HCT116 (cell line): ENCODE results near the gene STIM1. TPM values are rescaled to one million over a fixed set of nuclear protein-coding genes. Genes with fewer than 3 reads are reported as not detected.
"Not testable (repeated sequence)": the region's sequence is repeated elsewhere in the genome, so short reads cannot be mapped to it uniquely, and the experiment has no call there.

ENCODE experiments used
- ATAC-seq: fragments of 200-7000 bp; cut with Tn5 transposase; 2 replicates; pipeline ENCODE4 v1.9.1; 2020; ENCODE audit warnings: mild to moderate bottlenecking, moderate library complexity
- BruUV-seq: library from RNA; stranded (reverse); fragments of 400-500 nt; replicated peaks from 2 replicates; lab custom pipeline; 2021; lab: Mats Ljungman, UMichigan
- CTCF ChIA-PET: fragments of 300-600 bp; sonication (Branson Sonifier 250); formaldehyde crosslinking; loops from one replicate; lab custom pipeline; 2021; ENCODE audit warnings: antibody characterized with exemption; lab: Charles Lee
- POLR2A ChIA-PET: fragments of 300-600, 350-600 bp; sonication (Branson Sonifier 250); formaldehyde crosslinking; loops from one replicate; lab custom pipeline; 2021; ENCODE audit warnings: antibody characterized with exemption; lab: Charles Lee
- RAD21 ChIA-PET, 2 experiments: fragments of 300-600 bp; sonication (Branson Sonifier 250); formaldehyde crosslinking; loops; one replicate each; lab custom pipeline; 2023; ENCODE audit warnings: low total read pairs in 2 of 2; ENCODE audit not compliant: uncharacterized antibody in 2 of 2, unreplicated experiment in 2 of 2, low non-redundant PET in 1 of 2; lab: Charles Lee
- DNase-seq: peaks from one replicate; pipeline ENCODE4 v3.0.0-alpha.2; 2010; ENCODE audit warnings: low read depth, low spot score
- H2AFZ ChIP-seq: fragments of 200-600 bp; shearing (Covaris generic), sonication (generic); 2 replicates; pipeline ENCODE4 v1.6.1; 2017; ENCODE audit warnings: low read depth, mixed run types, mixed read lengths, antibody characterized with exemption, low read length; ENCODE audit not compliant: poor library complexity, severe bottlenecking
- H3K27ac ChIP-seq: 2 replicates; pipeline ENCODE4 v1.5.1; 2012; ENCODE audit warnings: low read depth, low read length
- H3K27me3 ChIP-seq: fragments of 200-600 bp; sonication (generic); 2 replicates; pipeline ENCODE4 v1.6.1; 2016; ENCODE audit warnings: mixed run types, low read length, mixed read lengths; ENCODE audit not compliant: insufficient read depth
- H3K36me3 ChIP-seq, 2 experiments: fragments of 200-500 bp in 1 of 2; fragments of 200-600 bp in 1 of 2; sonication (Bioruptor generic) in 1 of 2; sonication (generic) in 1 of 2; 2 replicates each; pipeline versions ENCODE4 v1.5.1 to v1.6.1; 2014 to 2016; ENCODE audit warnings: low read length in 2 of 2, inconsistent platforms in 1 of 2, mixed read lengths in 1 of 2, mixed run types in 1 of 2; ENCODE audit not compliant: insufficient read depth in 2 of 2, control insufficient read depth in 1 of 2
- H3K4me1 ChIP-seq, 2 experiments: fragments of 200-600 bp in 1 of 2; sonication (generic) in 1 of 2; 2 replicates each; pipeline versions ENCODE4 v1.5.1 to v1.6.1; 2012 to 2017; ENCODE audit warnings: low read length in 2 of 2, inconsistent platforms in 1 of 2, mild to moderate bottlenecking in 1 of 2, mixed read lengths in 1 of 2, mixed run types in 1 of 2, moderate library complexity in 1 of 2; ENCODE audit not compliant: insufficient read depth in 2 of 2, control insufficient read depth in 1 of 2
- H3K4me2 ChIP-seq: fragments of 200-600 bp; sonication (generic); 2 replicates; pipeline ENCODE4 v1.6.1; 2017; ENCODE audit warnings: mixed run types, low read length, mixed read lengths
- H3K4me3 ChIP-seq, 2 experiments: fragments of 200-600 bp in 1 of 2; sonication (generic) in 1 of 2; replicated peaks in 1 of 2; 2 replicates each; pipeline ENCODE4 v1.5.1; 2011 to 2016; ENCODE audit warnings: low read length in 2 of 2, control low read depth in 1 of 2, low read depth in 1 of 2, mild to moderate bottlenecking in 1 of 2, mixed read lengths in 1 of 2, mixed run types in 1 of 2
- H3K79me2 ChIP-seq: fragments of 200-600 bp; sonication (generic); 2 replicates; pipeline ENCODE4 v1.6.1; 2017; ENCODE audit warnings: mild to moderate bottlenecking, mixed run types, low read length, moderate library complexity, mixed read lengths; ENCODE audit not compliant: insufficient read depth
- H3K9ac ChIP-seq: fragments of 200-600 bp; sonication (generic); 2 replicates; pipeline ENCODE4 v1.6.1; 2016; ENCODE audit warnings: low read length, mixed read lengths
- H3K9me2 ChIP-seq: fragments of 200-600 bp; sonication (generic), shearing (Covaris generic); 2 replicates; pipeline ENCODE4 v1.6.1; 2017; ENCODE audit warnings: mixed run types, mild to moderate bottlenecking, moderate library complexity; ENCODE audit not compliant: insufficient read depth
- H3K9me3 ChIP-seq, 2 experiments: fragments of 200-500 bp in 1 of 2; fragments of 200-600 bp in 1 of 2; sonication (Bioruptor generic) in 1 of 2; sonication (generic) in 1 of 2; 2 replicates each; pipeline ENCODE4 v1.6.1; 2014 to 2017; ENCODE audit warnings: low read length in 2 of 2, mixed read lengths in 2 of 2, inconsistent platforms in 1 of 2, low read depth in 1 of 2, mild to moderate bottlenecking in 1 of 2, mixed run types in 1 of 2, moderate library complexity in 1 of 2; ENCODE audit not compliant: control insufficient read depth in 1 of 2, insufficient read depth in 1 of 2
- H4K20me1 ChIP-seq: fragments of 200-600 bp; sonication (generic), shearing (Covaris generic); 2 replicates; pipeline ENCODE4 v1.6.1; 2017; ENCODE audit warnings: mixed run types, mild to moderate bottlenecking, moderate library complexity; ENCODE audit not compliant: insufficient read depth
- ATF3 ChIP-seq: IDR thresholded peaks from 2 replicates; pipeline ENCODE4 v1.6.1; 2012
- CBX3 ChIP-seq: IDR thresholded peaks from 2 replicates; pipeline ENCODE4 v1.6.1; 2012; ENCODE audit warnings: low read depth
- CEBPB ChIP-seq: IDR thresholded peaks from 2 replicates; pipeline ENCODE4 v1.6.1; 2012; ENCODE audit warnings: low read depth
- EGR1 ChIP-seq: IDR thresholded peaks from 2 replicates; pipeline ENCODE4 v1.6.1; 2012; ENCODE audit warnings: low read depth
- EZH2 ChIP-seq: fragments of 200-600 bp; sonication (generic); IDR thresholded peaks from 2 replicates; pipeline ENCODE4 v1.6.1; 2017; ENCODE audit warnings: antibody characterized with exemption, mixed run types
- EZH2phosphoT487 ChIP-seq: fragments of 200-600 bp; IDR thresholded peaks from 2 replicates; pipeline ENCODE4 v1.6.1; 2018; ENCODE audit warnings: antibody characterized with exemption, borderline replicate concordance
- FOSL1 ChIP-seq: IDR thresholded peaks from 2 replicates; pipeline ENCODE4 v1.6.1; 2012; ENCODE audit warnings: low read depth
- JUND ChIP-seq: IDR thresholded peaks from 2 replicates; pipeline ENCODE4 v1.6.1; 2012
- MAX ChIP-seq: IDR thresholded peaks from 2 replicates; pipeline ENCODE4 v1.6.1; 2012
- POLR2A ChIP-seq: IDR thresholded peaks from 2 replicates; pipeline ENCODE4 v1.7.0; 2011; ENCODE audit warnings: borderline replicate concordance; ENCODE audit not compliant: insufficient read depth, insufficient read length; ENCODE audit errors: extremely low read depth
- POLR2AphosphoS5 ChIP-seq: IDR thresholded peaks from 2 replicates; pipeline ENCODE4 v1.6.1; 2011; ENCODE audit warnings: mild to moderate bottlenecking, low read depth, low read length, moderate library complexity
- RAD21 ChIP-seq: IDR thresholded peaks from 2 replicates; pipeline ENCODE4 v1.6.1; 2012; ENCODE audit warnings: low read depth, mild to moderate bottlenecking
- REST ChIP-seq: IDR thresholded peaks from 2 replicates; pipeline ENCODE4 v1.6.1; 2012; ENCODE audit warnings: low read depth
- SIN3A ChIP-seq: IDR thresholded peaks from 2 replicates; pipeline ENCODE4 v1.6.1; 2012; ENCODE audit warnings: low read depth
- SP1 ChIP-seq: IDR thresholded peaks from 2 replicates; pipeline ENCODE4 v1.6.1; 2012; ENCODE audit warnings: low read depth
- SRF ChIP-seq: IDR thresholded peaks from 2 replicates; pipeline ENCODE4 v1.6.1; 2012; ENCODE audit warnings: low read depth
- TCF7L2 ChIP-seq: IDR thresholded peaks from 2 replicates; pipeline ENCODE4 v1.7.0; 2011; ENCODE audit warnings: borderline replicate concordance, inconsistent platforms; ENCODE audit not compliant: insufficient read depth, insufficient read length; ENCODE audit errors: extremely low read depth
- YY1 ChIP-seq: IDR thresholded peaks from 2 replicates; pipeline ENCODE4 v1.6.1; 2011; ENCODE audit warnings: low read length, low read depth, moderate library complexity, mild to moderate bottlenecking; ENCODE audit not compliant: insufficient replicate concordance; ENCODE audit errors: extremely low read depth
- ZFX ChIP-seq: fragments of 450-650 bp; IDR thresholded peaks from 2 replicates; pipeline ENCODE4 v1.6.1; 2017
- ZNF274 ChIP-seq: fragments of 200-500 bp; sonication (Bioruptor generic); IDR thresholded peaks from 2 replicates; pipeline ENCODE4 v1.6.1; 2014; ENCODE audit warnings: mild to moderate bottlenecking, low read depth, low read length, inconsistent platforms
- intact Hi-C: fragments of 100-400 bp; cut with micrococcal nuclease; formaldehyde crosslinking; loops from 2 replicates; pipeline ENCODE4 v1.10.0; 2022
- total RNA-seq: library from RNA; stranded (reverse); gene quantifications from one replicate; pipeline ENCODE4 v1.2.1, GENCODE V29; 2021; ENCODE audit not compliant: unreplicated experiment

Gene STIM1
- total RNA-seq, 1 experiment from 2014 or later, result 22.3 TPM

GRCh38 chr11:3896644-3897043, 41.2 kb downstream of the STIM1 start:
- intact Hi-C loops, result no loop called here
- H3K27ac ChIP-seq, result no peak overlapping the region
- H3K9ac ChIP-seq, result no peak overlapping the region
- H3K36me3 ChIP-seq, result no peaks in the 10 kb centered on the region
- H3K4me2 ChIP-seq, result no peak overlapping the region
- no peaks in the 10 kb centered on the region for H4K20me1 ChIP-seq
- ATAC-seq (no peak), DNase-seq (no peak)
- H3K4me3 ChIP-seq, result no peak overlapping the region
- RAD21 ChIA-PET, result interaction anchor here in 1 of 2 experiments (0.6 kb wide), 1 partner anchor 29 kb away, joined by 5 read pairs; no protein-coding TSS in a partner anchor
- H3K9me3 ChIP-seq, result no peaks in the 10 kb centered on the region
- no peak overlapping the region for H2AFZ ChIP-seq
- CTCF ChIA-PET, result no interaction called here
- no peaks in the 10 kb centered on the region for H3K79me2 ChIP-seq
- BruUV-seq, result no TSS peak
- H3K27me3 ChIP-seq, result no peaks in the 10 kb centered on the region
- POLR2A ChIA-PET, result no interaction called here
- TF ChIP-seq SIN3A (no peak), MAX (no peak), FOSL1 (no peak), JUND (no peak), EZH2 (no peak), SRF (no peak), POLR2AphosphoS5 (no peak), ZNF274 (no peak), SP1 (no peak), TCF7L2 (no peak), EZH2phosphoT487 (no peak), RAD21 (no peak), YY1 (no peak), EGR1 (no peak), ATF3 (no peak), ZFX (no peak), REST (no peak), CEBPB (no peak), POLR2A (no peak), CBX3 (no peak)
- H3K4me1 ChIP-seq, result no peaks in the 10 kb centered on the region
- H3K9me2 ChIP-seq, result no peaks in the 10 kb centered on the region

- H3K9me2 ChIP-seq, CTCF ChIA-PET, BruUV-seq, H3K4me3 ChIP-seq, DNase-seq, ATAC-seq, H4K20me1 ChIP-seq, H3K27ac ChIP-seq, H3K79me2 ChIP-seq, H2AFZ ChIP-seq, H3K4me2 ChIP-seq, H3K36me3 ChIP-seq, RAD21 ChIA-PET, H3K9me3 ChIP-seq, POLR2A ChIA-PET, intact Hi-C loops, H3K27me3 ChIP-seq, H3K9ac ChIP-seq: not testable (repeated sequence)
- peaks cover 11 to 12% of the 10 kb centered on the region in 2 experiments for H3K4me1 ChIP-seq
These were observed 44.8 kb downstream of the STIM1 start for GRCh38 chr11:3900230-3900629.
